ENCODE data around the gene NEK1.

- TF ChIP-seq, protein P1, sequence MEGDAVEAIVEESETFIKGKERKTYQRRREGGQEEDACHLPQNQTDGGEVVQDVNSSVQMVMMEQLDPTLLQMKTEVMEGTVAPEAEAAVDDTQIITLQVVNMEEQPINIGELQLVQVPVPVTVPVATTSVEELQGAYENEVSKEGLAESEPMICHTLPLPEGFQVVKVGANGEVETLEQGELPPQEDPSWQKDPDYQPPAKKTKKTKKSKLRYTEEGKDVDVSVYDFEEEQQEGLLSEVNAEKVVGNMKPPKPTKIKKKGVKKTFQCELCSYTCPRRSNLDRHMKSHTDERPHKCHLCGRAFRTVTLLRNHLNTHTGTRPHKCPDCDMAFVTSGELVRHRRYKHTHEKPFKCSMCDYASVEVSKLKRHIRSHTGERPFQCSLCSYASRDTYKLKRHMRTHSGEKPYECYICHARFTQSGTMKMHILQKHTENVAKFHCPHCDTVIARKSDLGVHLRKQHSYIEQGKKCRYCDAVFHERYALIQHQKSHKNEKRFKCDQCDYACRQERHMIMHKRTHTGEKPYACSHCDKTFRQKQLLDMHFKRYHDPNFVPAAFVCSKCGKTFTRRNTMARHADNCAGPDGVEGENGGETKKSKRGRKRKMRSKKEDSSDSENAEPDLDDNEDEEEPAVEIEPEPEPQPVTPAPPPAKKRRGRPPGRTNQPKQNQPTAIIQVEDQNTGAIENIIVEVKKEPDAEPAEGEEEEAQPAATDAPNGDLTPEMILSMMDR (IDR thresholded peaks at IDR 0.05), result no peak
- no peak for TF ChIP-seq POLR2A (IDR thresholded peaks at IDR 0.05)
These were observed 45.2 kb upstream of the NEK1 start for GRCh38 chr4:169657470-169658107.
